ENCODE data around the gene RNF166.
"Not testable (repeated sequence)": the region's sequence is repeated elsewhere in the genome, so short reads cannot be mapped to it uniquely, and the experiment has no call there.

The RNF166 gene

DNA sequence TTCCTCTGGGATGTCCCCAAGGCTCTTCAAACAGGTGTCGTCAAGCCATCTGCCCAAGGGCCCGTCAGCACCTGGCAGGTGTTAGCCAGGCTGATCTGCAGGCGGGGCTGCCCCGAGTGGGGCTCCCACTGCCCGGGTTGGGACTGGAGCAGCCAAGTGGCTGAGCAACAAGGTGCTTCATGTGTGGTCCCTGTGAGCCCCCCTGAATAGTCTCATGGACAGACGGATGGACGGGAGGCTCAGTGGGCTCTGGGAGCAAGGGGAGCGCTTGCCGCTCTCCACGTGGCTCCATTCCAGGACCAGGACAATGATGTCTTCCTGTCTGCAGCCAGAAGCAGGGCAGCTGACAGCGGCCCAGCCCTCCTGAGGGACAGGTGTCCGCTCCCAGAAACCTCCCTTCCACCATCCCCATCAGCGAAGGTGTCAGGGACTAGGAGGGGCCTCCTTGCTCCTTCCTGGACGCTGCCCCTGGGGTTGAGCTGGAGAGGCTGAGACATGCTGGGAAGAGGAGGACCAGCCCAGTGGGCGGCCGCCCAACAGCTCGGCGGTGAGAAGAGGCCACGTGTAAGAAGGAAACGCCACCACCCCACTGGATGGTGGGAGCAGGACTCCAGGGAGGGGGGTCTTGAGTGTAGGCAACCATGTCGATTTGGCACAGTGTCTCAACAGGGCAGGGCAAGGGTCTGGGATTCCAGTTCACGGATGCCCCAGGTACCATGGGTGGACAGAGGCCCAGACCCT, 29.5 kb downstream of the RNF166 start:
- in situ Hi-C loops (cut with HindIII; ENCODE audit: low pct_unique_long_range_greater_than_20kb, low sequenced_read_pairs) = no loop called here
- DNase-seq (ENCODE audit: low read depth in 1 of 2, low spot score in 1 of 2) = no peak
- TF ChIP-seq JUND (IDR thresholded peaks at IDR 0.05; ENCODE audit: low read depth) = no peak

DNA sequence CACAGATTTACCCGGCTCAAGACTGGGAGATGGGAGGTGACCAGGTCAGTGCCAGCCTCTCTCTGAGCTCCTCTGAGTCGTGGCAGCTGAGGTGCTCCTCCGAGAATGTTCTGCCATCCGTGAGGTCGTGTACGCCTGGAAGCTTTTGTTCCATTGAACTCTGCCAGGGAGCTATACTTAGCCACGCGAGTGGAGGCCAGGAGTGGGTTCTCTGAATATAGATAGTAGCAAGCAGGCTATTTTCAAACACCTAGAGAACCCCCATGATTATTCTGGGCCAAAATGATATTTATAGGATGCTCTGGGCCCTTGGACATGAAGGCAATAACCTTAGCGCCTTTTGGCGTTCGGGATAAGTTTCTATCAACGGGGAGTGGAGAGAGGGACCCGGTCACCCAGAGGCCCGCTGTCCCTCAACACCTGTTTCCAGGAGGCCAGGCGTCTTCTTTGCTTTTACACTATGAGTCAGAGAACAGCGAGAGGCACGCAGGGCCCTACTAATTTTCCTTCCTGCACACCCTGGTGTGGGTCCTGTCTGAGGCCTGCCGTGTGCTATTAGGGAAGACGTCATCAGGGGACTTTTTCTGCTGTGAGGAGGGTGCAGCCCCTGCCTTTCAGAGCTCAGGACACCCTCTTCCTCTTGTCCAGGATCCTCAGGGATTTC, 32.4 kb downstream of the RNF166 start:
- no peak for TF ChIP-seq JUND (IDR thresholded peaks at IDR 0.05; ENCODE audit: low read depth)
- DNase-seq (ENCODE audit: low read depth in 1 of 2, low spot score in 1 of 2) = no peak
- in situ Hi-C loops (cut with HindIII; ENCODE audit: low pct_unique_long_range_greater_than_20kb, low sequenced_read_pairs) = no loop called here

DNA sequence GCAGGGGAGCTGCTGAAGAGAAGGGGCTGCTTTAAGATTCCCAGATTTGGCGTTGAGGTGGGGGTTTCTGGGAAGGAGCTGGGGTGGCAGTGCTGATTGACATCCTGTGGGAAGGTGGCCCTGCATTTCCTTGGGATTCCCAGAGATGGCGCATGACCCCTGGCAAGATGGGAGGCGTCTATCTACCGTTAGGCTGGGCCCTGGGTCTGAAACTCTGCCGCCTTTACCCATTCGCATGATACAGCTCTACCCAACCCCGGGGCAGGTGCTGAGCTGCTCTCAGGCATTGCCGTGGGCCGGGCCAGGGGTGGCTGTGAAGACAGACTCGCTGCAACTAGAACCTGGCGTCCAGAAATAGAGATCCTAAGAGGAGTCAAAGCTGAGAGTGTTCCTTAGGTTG, 33.4 kb downstream of the RNF166 start:
- peak in 1 of 2 experiments; percentile 44 for DNase-seq (ENCODE audit: low read depth in 1 of 2, low spot score in 1 of 2)
- no peak for TF ChIP-seq JUND (IDR thresholded peaks at IDR 0.05; ENCODE audit: low read depth)
- in situ Hi-C loops (cut with HindIII; ENCODE audit: low pct_unique_long_range_greater_than_20kb, low sequenced_read_pairs) = no loop called here

DNA sequence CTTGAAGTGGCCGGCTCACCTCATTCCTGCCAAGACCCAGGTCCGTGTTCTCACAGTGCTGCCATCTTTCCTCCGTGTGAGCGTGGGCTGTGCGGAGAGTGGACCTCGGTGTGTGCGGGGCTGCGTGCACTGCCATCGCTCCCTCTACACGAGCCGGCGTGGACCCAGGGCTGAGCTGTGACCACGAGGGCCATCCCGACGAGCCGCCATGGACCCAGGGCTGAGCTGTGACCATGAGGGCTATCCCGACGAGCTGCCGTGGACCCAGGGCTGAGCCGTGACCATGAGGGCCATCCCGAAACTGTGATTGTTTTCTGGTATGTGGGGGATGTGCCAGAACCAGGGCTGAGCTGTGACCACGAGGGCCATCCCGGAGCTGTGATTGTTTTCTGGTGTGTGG, 34.4 kb downstream of the RNF166 start:
- in situ Hi-C loops (cut with HindIII; ENCODE audit: low pct_unique_long_range_greater_than_20kb, low sequenced_read_pairs) = no loop called here
- no peak for TF ChIP-seq JUND (IDR thresholded peaks at IDR 0.05; ENCODE audit: low read depth)
- no peak for DNase-seq (ENCODE audit: low read depth in 1 of 2, low spot score in 1 of 2)

DNA sequence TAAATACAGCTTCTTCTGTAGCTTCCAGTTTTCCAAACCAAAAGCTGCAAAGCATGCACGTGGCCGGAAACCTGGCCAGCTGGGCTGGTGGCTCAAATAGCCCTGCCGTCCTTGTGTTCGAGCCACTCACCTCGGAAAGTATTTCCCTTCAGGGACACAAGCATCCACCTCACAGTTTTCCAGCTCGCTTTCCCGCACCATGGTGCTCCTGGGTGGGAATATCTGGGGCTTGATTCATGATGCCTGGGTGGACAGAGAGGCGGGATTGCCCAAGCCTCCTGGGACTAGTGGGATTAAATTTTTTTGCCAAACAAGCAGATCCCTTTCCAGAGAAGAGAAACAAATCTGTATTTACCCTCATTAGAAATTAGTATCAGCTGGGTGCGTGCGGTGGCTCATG, 36.2 kb downstream of the RNF166 start:
- no peak for TF ChIP-seq JUND (IDR thresholded peaks at IDR 0.05; ENCODE audit: low read depth)
- in situ Hi-C loops (cut with HindIII; ENCODE audit: low pct_unique_long_range_greater_than_20kb, low sequenced_read_pairs) = no loop called here
- no peak for DNase-seq (ENCODE audit: low read depth in 1 of 2, low spot score in 1 of 2)

DNA sequence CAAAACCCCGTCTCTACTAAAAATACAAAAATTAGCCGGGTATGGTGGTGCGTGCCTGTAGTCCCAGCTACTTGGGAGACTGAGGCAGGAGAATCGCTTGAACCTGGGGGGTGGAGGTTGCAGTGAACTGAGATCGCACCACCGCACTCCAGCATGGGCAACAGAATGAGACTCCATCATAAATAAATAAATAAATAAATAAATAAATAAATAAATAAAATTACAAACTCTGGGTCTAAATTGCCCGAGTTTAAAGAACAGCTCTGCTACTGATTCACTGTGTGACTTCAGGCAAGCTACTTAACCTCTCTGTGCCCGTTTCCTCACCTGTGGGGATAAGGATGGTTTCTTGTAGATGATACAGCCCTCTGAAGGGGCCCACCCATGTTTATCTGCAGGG, 36.7 kb downstream of the RNF166 start:
- in situ Hi-C loops (cut with HindIII; ENCODE audit: low pct_unique_long_range_greater_than_20kb, low sequenced_read_pairs); DNase-seq (ENCODE audit: low read depth in 1 of 2, low spot score in 1 of 2): not testable (repeated sequence)

DNA sequence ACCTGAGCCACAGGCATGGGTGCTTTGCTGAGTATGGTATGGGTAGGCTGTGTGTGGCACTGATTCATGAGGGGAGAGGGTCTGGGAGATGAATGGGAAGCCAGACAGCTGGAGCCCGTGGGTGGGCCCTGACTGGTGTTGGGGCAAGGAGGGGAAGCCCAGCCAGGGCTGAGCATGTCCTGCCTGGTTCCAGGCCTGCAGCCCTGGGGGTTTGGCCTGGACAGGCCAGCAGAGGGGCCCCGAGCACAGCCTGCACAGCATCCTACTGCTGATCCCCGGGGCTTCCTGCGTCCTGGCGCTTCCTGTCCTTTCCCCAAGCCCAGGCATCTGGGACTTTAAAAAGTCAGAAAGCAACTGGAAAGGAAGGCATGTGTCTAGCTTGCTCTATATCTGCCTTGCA, 38.7 kb downstream of the RNF166 start:
- in situ Hi-C loops (cut with HindIII; ENCODE audit: low pct_unique_long_range_greater_than_20kb, low sequenced_read_pairs) = no loop called here
- DNase-seq (ENCODE audit: low read depth in 1 of 2, low spot score in 1 of 2) = no peak
- TF ChIP-seq JUND (IDR thresholded peaks at IDR 0.05; ENCODE audit: low read depth) = no peak

DNA sequence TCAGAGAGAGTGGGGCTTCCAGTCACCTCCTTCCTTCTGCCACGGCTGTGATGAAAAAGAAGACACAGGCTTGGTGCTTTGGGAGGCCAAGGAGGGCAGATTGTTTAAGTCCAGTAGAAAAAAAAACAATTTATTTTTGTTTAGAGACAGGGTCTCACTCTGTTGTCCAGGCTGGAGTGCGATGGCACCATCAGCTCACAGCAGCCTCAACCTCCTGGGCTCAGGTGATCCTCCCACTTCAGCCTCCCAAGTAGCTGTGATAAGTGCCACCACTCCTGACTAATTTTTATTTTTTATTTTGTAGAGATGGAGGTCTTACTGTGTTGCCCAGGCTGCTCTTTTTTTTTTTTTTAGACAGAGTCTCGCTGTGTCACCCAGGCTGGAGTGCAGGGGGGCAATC, 40.6 kb downstream of the RNF166 start:
- in situ Hi-C loops (cut with HindIII; ENCODE audit: low pct_unique_long_range_greater_than_20kb, low sequenced_read_pairs) = no loop called here
- no peak for DNase-seq (ENCODE audit: low read depth in 1 of 2, low spot score in 1 of 2)
- no peak for TF ChIP-seq JUND (IDR thresholded peaks at IDR 0.05; ENCODE audit: low read depth)

DNA sequence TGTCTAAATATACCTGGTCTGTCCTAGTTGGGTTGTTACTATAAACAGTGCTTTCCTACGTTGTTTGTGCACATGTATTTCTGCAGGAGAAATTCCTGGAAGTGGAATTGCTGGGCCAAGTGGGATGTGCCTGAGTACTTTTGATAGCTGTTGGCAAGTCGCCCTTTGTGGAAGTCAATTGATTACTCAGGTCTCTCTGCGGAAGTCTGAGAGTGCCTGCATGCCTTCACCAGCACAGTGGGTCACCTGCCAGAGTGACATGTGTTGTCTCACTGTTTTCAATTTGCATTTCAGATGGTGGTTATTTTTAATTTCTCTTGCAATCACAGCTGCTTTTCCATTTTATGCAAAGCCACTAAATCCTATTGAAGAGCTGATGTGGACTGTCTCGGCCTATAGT, 41.1 kb downstream of the RNF166 start:
- no peak for DNase-seq (ENCODE audit: low read depth in 1 of 2, low spot score in 1 of 2)
- TF ChIP-seq JUND (IDR thresholded peaks at IDR 0.05; ENCODE audit: low read depth) = no peak
- in situ Hi-C loops (cut with HindIII; ENCODE audit: low pct_unique_long_range_greater_than_20kb, low sequenced_read_pairs) = no loop called here

DNA sequence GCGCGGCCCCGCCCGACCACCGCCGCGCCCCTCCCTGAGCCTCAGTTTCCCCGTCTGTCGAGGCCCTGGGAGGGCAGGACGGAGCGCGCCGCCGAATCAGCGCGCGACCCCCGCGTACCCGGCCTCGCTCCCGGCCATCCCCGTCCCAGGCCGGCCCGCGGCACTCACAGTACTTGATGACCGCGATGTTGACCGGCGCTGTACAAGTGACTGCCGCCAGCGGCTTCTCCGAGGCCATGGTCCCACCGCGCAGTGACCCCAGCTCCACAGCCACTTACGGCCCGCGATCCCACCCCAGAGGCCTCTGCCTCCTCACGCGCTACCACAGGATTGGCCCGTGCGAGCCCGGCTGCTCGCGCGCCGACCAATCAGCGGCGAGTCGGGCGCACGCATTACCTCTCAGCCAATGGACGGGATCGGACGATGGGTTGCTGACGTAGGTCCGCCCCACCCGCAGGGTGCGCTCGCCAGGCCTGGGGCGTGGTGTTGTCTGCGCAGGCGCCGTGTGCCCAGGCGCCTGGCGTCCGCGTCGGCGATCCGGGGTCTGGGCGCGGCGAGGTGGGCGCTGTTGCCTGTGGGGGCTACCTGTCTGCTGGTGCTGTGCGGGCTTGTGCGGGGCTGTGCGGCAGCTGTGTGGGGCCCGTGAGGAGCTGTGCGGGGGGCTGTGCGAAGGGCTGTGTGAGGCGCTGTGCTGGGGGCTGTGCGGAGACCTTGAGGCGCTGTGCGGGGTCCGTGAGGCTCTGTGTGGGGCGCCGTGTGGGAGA, 43.2 kb downstream of the RNF166 start, which contains the start of gene MVD:
Gene MVD, minus strand, starts transcription at position 249 of the 764 bp plus-strand sequence. Its CDS starts 11 bp downstream, at position 238.
- peak; percentile 99 to 100 for DNase-seq (ENCODE audit: low read depth in 1 of 2, low spot score in 1 of 2)
- no peak for TF ChIP-seq JUND (IDR thresholded peaks at IDR 0.05; ENCODE audit: low read depth)
- in situ Hi-C loops (cut with HindIII; ENCODE audit: low pct_unique_long_range_greater_than_20kb, low sequenced_read_pairs) = no loop called here

DNA sequence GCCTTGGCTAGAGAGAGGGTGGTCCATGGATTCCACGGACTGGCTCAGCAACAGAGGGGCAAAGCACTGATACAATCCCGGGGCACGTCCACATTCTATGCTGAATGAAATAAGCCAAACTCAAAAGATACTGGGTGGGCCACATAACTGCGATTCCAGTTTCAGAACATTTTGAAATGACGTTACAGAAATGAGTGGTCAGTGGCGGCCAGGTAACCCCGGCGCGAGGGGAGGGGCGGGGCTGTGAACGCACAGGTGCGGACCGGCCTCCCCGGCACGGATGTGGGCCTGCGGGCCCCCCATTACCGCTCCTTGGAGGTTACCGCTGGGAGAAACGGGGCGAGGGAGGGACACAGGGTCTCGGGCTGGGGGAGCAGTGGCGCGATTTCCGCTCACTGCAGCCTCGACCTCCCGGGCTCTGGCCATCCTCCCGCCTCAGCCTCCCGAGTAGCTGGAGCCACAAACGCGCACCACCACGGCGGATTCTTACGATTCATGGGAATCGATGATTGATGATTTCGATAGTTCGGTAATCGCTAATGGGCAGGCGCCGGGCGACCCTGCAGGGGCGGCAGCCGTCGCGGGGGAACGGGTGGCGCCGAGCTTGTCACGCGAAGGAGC, 43.9 kb downstream of the RNF166 start:
- TF ChIP-seq JUND (IDR thresholded peaks at IDR 0.05; ENCODE audit: low read depth) = no peak
- in situ Hi-C loops (cut with HindIII; ENCODE audit: low pct_unique_long_range_greater_than_20kb, low sequenced_read_pairs) = no loop called here
- no peak for DNase-seq (ENCODE audit: low read depth in 1 of 2, low spot score in 1 of 2)

DNA sequence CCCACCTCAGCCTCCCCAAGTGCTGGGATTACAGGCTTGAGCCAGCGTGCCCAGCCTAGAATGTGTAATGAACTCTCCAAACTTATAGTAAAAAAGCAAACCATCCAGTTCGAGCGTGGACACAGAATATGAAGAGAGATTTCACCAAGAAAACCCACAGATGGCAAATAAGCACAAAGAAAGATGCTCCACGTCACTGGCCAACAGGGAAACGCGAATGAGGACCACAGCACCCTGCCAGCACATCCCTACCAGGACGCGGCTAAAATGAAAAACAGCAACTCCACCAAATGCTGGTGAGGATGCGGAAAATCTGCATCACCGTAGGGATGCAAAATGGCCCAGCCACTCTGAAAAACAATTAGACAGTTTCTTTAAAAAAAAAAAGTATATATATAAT, 44.7 kb downstream of the RNF166 start:
- in situ Hi-C loops (cut with HindIII; ENCODE audit: low pct_unique_long_range_greater_than_20kb, low sequenced_read_pairs) = no loop called here
- no peak for TF ChIP-seq JUND (IDR thresholded peaks at IDR 0.05; ENCODE audit: low read depth)
- no peak for DNase-seq (ENCODE audit: low read depth in 1 of 2, low spot score in 1 of 2)

All from T47D (cell line).